ENCODE results near the gene HTT. TPM values are rescaled to one million over a fixed set of nuclear protein-coding genes. Genes with fewer than 3 reads are reported as not detected.

HTT gene
- total RNA-seq, 4 donors from 2014 or later = 50.1 to 192 (median 81.0) TPM

- Histone ChIP-seq H3K27ac (no peak overlapping the region), H3K4me1 (no peaks in the 10 kb centered on the region), H3K9me3 (no peaks in the 10 kb centered on the region), H3K36me3 (peaks cover 86% of the 10 kb centered on the region), H3K27me3 (no peaks in the 10 kb centered on the region), H3K4me3 (no peak overlapping the region)
- no peak for TF ChIP-seq POLR2A (IDR thresholded peaks at IDR 0.05)
- no peak for TF ChIP-seq CTCF (IDR thresholded peaks at IDR 0.05)
- TF ChIP-seq POLR2AphosphoS5 (IDR thresholded peaks at IDR 0.05) = no peak
- TF ChIP-seq EP300 (IDR thresholded peaks at IDR 0.05) = no peak
- 89% methylated on average over 4 of the region's 4 CpGs for WGBS
- DNase-seq (ENCODE audit: low spot score in 2 of 2) = peak in 1 of 2 donors; percentile 13
Measured at GRCh38 chr4:3215733-3216132, 141.3 kb downstream of the HTT start.

- Histone ChIP-seq H3K27me3 (no peaks in the 10 kb centered on the region), H3K4me1 (no peaks in the 10 kb centered on the region), H3K9me3 (no peaks in the 10 kb centered on the region), H3K36me3 (peaks cover 95% of the 10 kb centered on the region), H3K4me3 (no peak overlapping the region), H3K27ac (no peak overlapping the region)
- 91% methylated on average over 2 of the region's 2 CpGs for WGBS
- no peak for TF ChIP-seq POLR2A (IDR thresholded peaks at IDR 0.05)
- TF ChIP-seq EP300 (IDR thresholded peaks at IDR 0.05) = no peak
- DNase-seq (ENCODE audit: low spot score in 2 of 2) = no peak
Measured at GRCh38 chr4:3217266-3217665, 142.8 kb downstream of the HTT start.

GRCh38 chr4:3217771-3218170, 143.3 kb downstream of the HTT start:
- H3K4me3 ChIP-seq = no peak overlapping the region
- H3K27ac ChIP-seq = no peak overlapping the region
- DNase-seq (ENCODE audit: low spot score in 2 of 2) = no peak
- H3K4me1 ChIP-seq = no peaks in the 10 kb centered on the region
- peaks cover 93% of the 10 kb centered on the region for H3K36me3 ChIP-seq
- WGBS = 91% methylated on average over 16 of the region's 16 CpGs
- H3K9me3 ChIP-seq = no peaks in the 10 kb centered on the region
- H3K27me3 ChIP-seq = no peaks in the 10 kb centered on the region
- no peak for TF ChIP-seq CTCF (IDR thresholded peaks at IDR 0.05)
- no peak for TF ChIP-seq POLR2AphosphoS5 (IDR thresholded peaks at IDR 0.05)
- TF ChIP-seq EP300 (IDR thresholded peaks at IDR 0.05) = no peak
- no peak for TF ChIP-seq POLR2A (IDR thresholded peaks at IDR 0.05)

- H3K27me3 ChIP-seq = no peaks in the 10 kb centered on the region
- no peaks in the 10 kb centered on the region for H3K4me1 ChIP-seq
- 95% methylated on average over 15 of the region's 20 CpGs for WGBS
- TF ChIP-seq EP300 (IDR thresholded peaks at IDR 0.05) = no peak
- TF ChIP-seq POLR2A (IDR thresholded peaks at IDR 0.05) = no peak
- TF ChIP-seq POLR2AphosphoS5 (IDR thresholded peaks at IDR 0.05) = no peak
- no peak for TF ChIP-seq CTCF (IDR thresholded peaks at IDR 0.05)
- peaks cover 93% of the 10 kb centered on the region for H3K36me3 ChIP-seq
- H3K9me3 ChIP-seq = no peaks in the 10 kb centered on the region
- H3K4me3 ChIP-seq = no peak overlapping the region
- no peak overlapping the region for H3K27ac ChIP-seq
- DNase-seq (ENCODE audit: low spot score in 2 of 2) = no peak
Measured at GRCh38 chr4:3218824-3219760, 144.6 kb downstream of the HTT start.

GRCh38 chr4:3219761-3220475, 145.4 kb downstream of the HTT start:
- Histone ChIP-seq H3K4me3 (no peak overlapping the region), H3K4me1 (no peaks in the 10 kb centered on the region), H3K9me3 (no peaks in the 10 kb centered on the region), H3K27me3 (no peaks in the 10 kb centered on the region), H3K36me3 (peaks cover 96% of the 10 kb centered on the region), H3K27ac (no peak overlapping the region)
- WGBS = 78% methylated on average over 9 of the region's 9 CpGs
- DNase-seq (ENCODE audit: low spot score in 2 of 2) = no peak
- no peak for TF ChIP-seq POLR2AphosphoS5 (IDR thresholded peaks at IDR 0.05)
- no peak for TF ChIP-seq CTCF (IDR thresholded peaks at IDR 0.05)
- TF ChIP-seq EP300 (IDR thresholded peaks at IDR 0.05) = no peak
- TF ChIP-seq POLR2A (IDR thresholded peaks at IDR 0.05) = no peak

All from suprapubic skin (tissue), 4 donors.